Natural killer cell treated with Interleukin-12 subunit alpha and Interleukin-12 subunit beta and Interleukin-15 and Interleukin-18, amount 100 ng/mL, for 72 hours (primary cell): ENCODE results near the gene KIAA1217. TPM values are rescaled to one million over a fixed set of nuclear protein-coding genes. Genes with fewer than 3 reads are reported as not detected.
A peak's percentile ranks its signal among the peaks of the same experiment; 100 is the strongest.

Experiments
- ATAC-seq, 2 donors: fragments of 150-1000 bp; cut with Tn5 transposase in 1 of 2; sonication (Bioruptor Pico), chemical (Tn5 transposase) in 1 of 2; 2 replicates each; pipeline ENCODE4 v1.10.0; 2021
- DNase-seq: peaks from one replicate; pipeline ENCODE4 v3.0.0; 2022; ENCODE audit warnings: low spot score
- H3K27ac Mint-ChIP-seq, 2 donors: 1 replicate in 1 of 2; 2 replicates in 1 of 2; pipeline ENCODE4 v1.8.0; 2022; ENCODE audit warnings: mixed read lengths in 2 of 2, mild to moderate bottlenecking in 1 of 2, moderate library complexity in 1 of 2
- H3K27me3 Mint-ChIP-seq, 2 donors: 1 replicate in 1 of 2; 2 replicates in 1 of 2; pipeline ENCODE4 v1.8.0; 2022; ENCODE audit warnings: mixed read lengths in 2 of 2
- H3K36me3 Mint-ChIP-seq: one replicate; pipeline ENCODE4 v1.8.0; 2022; ENCODE audit warnings: mixed read lengths
- H3K4me1 Mint-ChIP-seq, 2 donors: 1 replicate in 1 of 2; 2 replicates in 1 of 2; pipeline ENCODE4 v1.8.0; 2022; ENCODE audit warnings: low read depth in 2 of 2, mixed read lengths in 2 of 2, mild to moderate bottlenecking in 1 of 2
- H3K4me3 Mint-ChIP-seq: one replicate; pipeline ENCODE4 v1.8.0; 2022; ENCODE audit warnings: mixed read lengths
- H3K9me3 Mint-ChIP-seq: 2 replicates; pipeline ENCODE4 v1.8.0; 2022; ENCODE audit warnings: mixed read lengths
- total RNA-seq, 2 donors: library from RNA; stranded (reverse); gene quantifications; one replicate each; pipeline ENCODE4 v1.2.3, GENCODE V29; 2022

Gene KIAA1217
- total RNA-seq, 2 donors from 2014 or later, result 1.0 to 2.3 TPM

- DNase-seq, result no peak
- Mint-ChIP-seq H3K4me3 (no peak overlapping the region), H3K27ac (no peak overlapping the region), H3K4me1 (no peaks in the 10 kb centered on the region), H3K9me3 (peaks cover 4% of the 10 kb centered on the region), H3K27me3 (no peaks in the 10 kb centered on the region), H3K36me3 (no peaks in the 10 kb centered on the region)
- ATAC-seq, result no peak
These were observed 52.7 kb downstream of the KIAA1217 start for GRCh38 chr10:24261627-24262026.

- DNase-seq, result no peak
- no peaks in the 10 kb centered on the region for H3K4me1 Mint-ChIP-seq
- H3K9me3 Mint-ChIP-seq, result peaks cover 4% of the 10 kb centered on the region
- no peak overlapping the region for H3K27ac Mint-ChIP-seq
- no peak for ATAC-seq
- no peaks in the 10 kb centered on the region for H3K36me3 Mint-ChIP-seq
- H3K27me3 Mint-ChIP-seq, result no peaks in the 10 kb centered on the region
- H3K4me3 Mint-ChIP-seq, result no peak overlapping the region
These were observed 54.1 kb downstream of the KIAA1217 start for GRCh38 chr10:24262929-24263590.

- ATAC-seq, result no peak
- DNase-seq, result no peak
- Mint-ChIP-seq H3K27me3 (no peaks in the 10 kb centered on the region), H3K9me3 (no peaks in the 10 kb centered on the region), H3K4me1 (no peaks in the 10 kb centered on the region), H3K36me3 (no peaks in the 10 kb centered on the region), H3K4me3 (no peak overlapping the region), H3K27ac (no peak overlapping the region)
These were observed 60.5 kb downstream of the KIAA1217 start for GRCh38 chr10:24269476-24269875.

- no peaks in the 10 kb centered on the region for H3K27me3 Mint-ChIP-seq
- ATAC-seq (no peak), DNase-seq (no peak)
- H3K27ac Mint-ChIP-seq, result no peak overlapping the region
- no peaks in the 10 kb centered on the region for H3K4me1 Mint-ChIP-seq
- H3K36me3 Mint-ChIP-seq, result no peaks in the 10 kb centered on the region
- H3K9me3 Mint-ChIP-seq, result no peaks in the 10 kb centered on the region
- H3K4me3 Mint-ChIP-seq, result no peak overlapping the region
These were observed 63.4 kb downstream of the KIAA1217 start for GRCh38 chr10:24272374-24272773.

- DNase-seq, result no peak
- Mint-ChIP-seq H3K4me3 (no peak overlapping the region), H3K9me3 (peaks cover 7% of the 10 kb centered on the region), H3K4me1 (no peaks in the 10 kb centered on the region), H3K27ac (no peak overlapping the region), H3K27me3 (no peaks in the 10 kb centered on the region), H3K36me3 (no peaks in the 10 kb centered on the region)
- no peak for ATAC-seq
These were observed 68.3 kb downstream of the KIAA1217 start for GRCh38 chr10:24277277-24277676.

GRCh38 chr10:24277771-24278170, 68.8 kb downstream of the KIAA1217 start:
- Mint-ChIP-seq H3K9me3 (peaks cover 11% of the 10 kb centered on the region), H3K4me3 (no peak overlapping the region), H3K27ac (no peak overlapping the region), H3K36me3 (no peaks in the 10 kb centered on the region), H3K27me3 (no peaks in the 10 kb centered on the region), H3K4me1 (no peaks in the 10 kb centered on the region)
- DNase-seq (no peak), ATAC-seq (no peak)

- H3K36me3 Mint-ChIP-seq, result no peaks in the 10 kb centered on the region
- no peak overlapping the region for H3K4me3 Mint-ChIP-seq
- peaks cover 11% of the 10 kb centered on the region for H3K9me3 Mint-ChIP-seq
- no peak for DNase-seq
- ATAC-seq, result no peak
- H3K27me3 Mint-ChIP-seq, result no peaks in the 10 kb centered on the region
- H3K4me1 Mint-ChIP-seq, result no peaks in the 10 kb centered on the region
- no peak overlapping the region for H3K27ac Mint-ChIP-seq
These were observed 69.4 kb downstream of the KIAA1217 start for GRCh38 chr10:24278176-24278889.

- Mint-ChIP-seq H3K36me3 (no peaks in the 10 kb centered on the region), H3K9me3 (peaks cover 11% of the 10 kb centered on the region), H3K27ac (no peak overlapping the region), H3K4me3 (no peak overlapping the region), H3K4me1 (no peaks in the 10 kb centered on the region), H3K27me3 (no peaks in the 10 kb centered on the region)
- ATAC-seq (no peak), DNase-seq (no peak)
These were observed 70.2 kb downstream of the KIAA1217 start for GRCh38 chr10:24279166-24279565.

GRCh38 chr10:24287559-24288195, 78.7 kb downstream of the KIAA1217 start:
- H3K4me3 Mint-ChIP-seq, result no peak overlapping the region
- H3K9me3 Mint-ChIP-seq, result peaks cover 9% of the 10 kb centered on the region
- H3K36me3 Mint-ChIP-seq, result no peaks in the 10 kb centered on the region
- H3K4me1 Mint-ChIP-seq, result no peaks in the 10 kb centered on the region
- ATAC-seq, result no peak
- DNase-seq, result no peak
- H3K27ac Mint-ChIP-seq, result no peak overlapping the region
- H3K27me3 Mint-ChIP-seq, result peaks cover 0 to 4% of the 10 kb centered on the region in 2 donors

- Mint-ChIP-seq H3K4me3 (no peak overlapping the region), H3K27ac (no peak overlapping the region), H3K9me3 (peaks cover 9% of the 10 kb centered on the region), H3K4me1 (no peaks in the 10 kb centered on the region), H3K27me3 (peaks cover 0 to 4% of the 10 kb centered on the region in 2 donors), H3K36me3 (no peaks in the 10 kb centered on the region)
- no peak for ATAC-seq
- DNase-seq, result no peak
These were observed 79.6 kb downstream of the KIAA1217 start for GRCh38 chr10:24288581-24288980.

- Mint-ChIP-seq H3K4me3 (no peak overlapping the region), H3K36me3 (no peaks in the 10 kb centered on the region), H3K27me3 (peaks cover 0 to 4% of the 10 kb centered on the region in 2 donors), H3K9me3 (peaks cover 9% of the 10 kb centered on the region), H3K4me1 (no peaks in the 10 kb centered on the region), H3K27ac (no peak overlapping the region)
- DNase-seq, result no peak
- ATAC-seq, result no peak
These were observed 80.3 kb downstream of the KIAA1217 start for GRCh38 chr10:24289235-24289634.

GRCh38 chr10:24292304-24293293, 83.7 kb downstream of the KIAA1217 start:
- Mint-ChIP-seq H3K9me3 (peaks cover 9% of the 10 kb centered on the region), H3K36me3 (no peaks in the 10 kb centered on the region), H3K4me1 (no peaks in the 10 kb centered on the region), H3K4me3 (no peak overlapping the region), H3K27ac (no peak overlapping the region), H3K27me3 (peaks cover 0 to 4% of the 10 kb centered on the region in 2 donors)
- ATAC-seq (no peak), DNase-seq (no peak)

- Mint-ChIP-seq H3K27me3 (no peaks in the 10 kb centered on the region), H3K36me3 (no peaks in the 10 kb centered on the region), H3K27ac (no peak overlapping the region), H3K4me1 (no peaks in the 10 kb centered on the region), H3K4me3 (no peak overlapping the region), H3K9me3 (no peaks in the 10 kb centered on the region)
- peak in 1 of 2 donors; percentile 49 for ATAC-seq
- no peak for DNase-seq
These were observed 90.8 kb downstream of the KIAA1217 start for GRCh38 chr10:24299578-24300260.
